Dendritic cell treated with granulocyte-macrophage colony-stimulating factor and Interleukin-4, amounts not matched to agents 40 ng/mL and 50 ng/mL, for 4 days (primary cell): ENCODE results near the gene NEDD4.

Source experiments
- H3K27ac Mint-ChIP-seq: one replicate; pipeline ENCODE4 v1.8.0; 2022; ENCODE audit warnings: mild to moderate bottlenecking, mixed read lengths
- H3K27me3 Mint-ChIP-seq: one replicate; pipeline ENCODE4 v1.8.0; 2022; ENCODE audit warnings: mild to moderate bottlenecking, mixed read lengths
- H3K36me3 Mint-ChIP-seq: one replicate; pipeline ENCODE4 v1.8.0; 2022; ENCODE audit warnings: low read depth, mixed read lengths
- H3K4me1 Mint-ChIP-seq: one replicate; pipeline ENCODE4 v1.8.0; 2022; ENCODE audit warnings: low read depth, mixed read lengths
- H3K4me3 Mint-ChIP-seq: one replicate; pipeline ENCODE4 v1.8.0; 2022; ENCODE audit warnings: mild to moderate bottlenecking, moderate library complexity, mixed read lengths
- H3K9me3 Mint-ChIP-seq: one replicate; pipeline ENCODE4 v1.8.0; 2022; ENCODE audit warnings: mixed read lengths
- intact Hi-C: fragments of 100-400 bp; cut with micrococcal nuclease; formaldehyde crosslinking; loops from one replicate; pipeline ENCODE4 v1.15.0; 2022

NEDD4 gene

DNA sequence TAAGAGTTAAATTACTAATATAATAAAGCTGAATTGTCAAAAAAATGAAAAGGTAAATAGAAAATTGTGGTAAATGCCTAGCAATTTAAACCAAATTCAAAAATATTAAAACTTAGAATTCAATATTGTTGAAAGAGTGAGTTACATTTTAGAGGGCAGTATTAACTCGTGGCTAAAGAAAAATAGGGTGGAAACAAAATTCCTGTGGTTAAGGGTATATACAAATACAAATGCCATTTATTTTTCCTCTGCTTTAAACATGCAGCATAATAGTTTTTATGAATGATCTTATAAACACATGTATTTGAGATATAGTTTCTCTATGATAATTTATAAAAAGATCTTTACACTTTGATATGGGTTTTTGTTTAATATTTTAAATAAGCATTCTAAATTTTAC is 79.0 kb downstream of the NEDD4 start:
- Mint-ChIP-seq H3K27me3 (no peaks in the 10 kb centered on the region), H3K4me1 (no peaks in the 10 kb centered on the region), H3K4me3 (no peak overlapping the region)

DNA sequence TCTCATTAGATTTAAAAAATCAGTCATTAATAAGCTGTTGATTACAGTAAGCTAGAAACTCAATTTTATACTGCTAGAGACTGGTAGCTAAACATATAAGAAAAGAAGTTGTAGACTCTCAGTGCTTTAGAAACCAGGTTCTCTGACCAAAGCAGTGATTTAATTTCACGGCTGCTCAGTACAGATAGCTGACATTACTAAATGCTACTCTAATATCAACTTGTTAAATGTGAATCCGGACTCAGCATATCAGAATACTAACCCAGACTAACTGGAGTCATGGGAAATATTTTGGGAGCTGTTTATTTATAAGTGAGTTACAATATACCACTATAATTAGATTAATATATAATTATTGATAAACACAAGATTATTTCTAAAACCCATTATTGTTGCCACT is 80.4 kb downstream of the NEDD4 start:
- H3K36me3 Mint-ChIP-seq, result no peaks in the 10 kb centered on the region
- H3K4me1 Mint-ChIP-seq, result no peaks in the 10 kb centered on the region
- H3K27ac Mint-ChIP-seq, result no peak overlapping the region
- H3K27me3 Mint-ChIP-seq, result no peaks in the 10 kb centered on the region
- intact Hi-C loops, result no loop called here
- H3K4me3 Mint-ChIP-seq, result no peak overlapping the region
- H3K9me3 Mint-ChIP-seq, result no peaks in the 10 kb centered on the region

More for the DNA sequence above, 79.0 kb downstream of the NEDD4 start:
- H3K36me3 Mint-ChIP-seq, result no peaks in the 10 kb centered on the region
- intact Hi-C loops, result no loop called here
- no peaks in the 10 kb centered on the region for H3K9me3 Mint-ChIP-seq
- H3K27ac Mint-ChIP-seq, result no peak overlapping the region

DNA sequence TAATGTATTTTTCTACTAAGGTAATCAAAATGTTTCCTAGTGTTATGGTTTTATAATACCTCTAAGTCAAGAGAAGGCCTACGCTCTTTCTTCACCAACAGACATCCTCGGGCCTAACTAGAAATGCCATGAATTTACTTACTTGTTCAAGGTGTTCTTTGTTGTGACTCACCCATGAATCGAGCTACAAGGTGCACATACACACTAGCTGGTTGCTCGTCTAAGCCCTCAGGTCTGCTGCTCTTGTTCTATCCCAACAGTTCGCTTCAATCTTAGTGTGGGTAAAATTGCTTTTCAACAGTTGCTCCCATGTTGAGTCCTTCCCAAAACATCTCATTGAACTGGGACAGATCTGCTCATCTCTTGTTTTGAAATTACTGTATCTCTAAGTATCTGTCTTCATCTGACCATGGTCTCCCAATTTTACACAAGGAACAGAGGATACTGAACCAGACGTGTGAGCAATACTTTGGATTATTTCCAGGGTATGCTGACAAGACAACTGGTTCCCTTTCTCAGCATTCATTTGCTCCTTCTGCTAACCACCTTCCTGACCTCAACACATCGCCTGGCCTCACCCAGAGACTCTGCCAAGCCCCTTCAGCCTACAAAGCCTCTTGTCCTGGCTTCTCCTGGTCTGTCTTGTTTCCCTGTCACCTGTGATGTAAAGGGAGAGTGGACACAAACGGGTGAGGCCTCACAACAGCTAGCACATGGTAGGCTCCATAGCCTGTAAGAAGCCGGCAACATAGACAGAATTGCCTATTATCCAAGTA is 84.2 kb downstream of the NEDD4 start:
- Mint-ChIP-seq H3K27me3 (no peaks in the 10 kb centered on the region), H3K27ac (no peak overlapping the region), H3K4me1 (no peaks in the 10 kb centered on the region), H3K9me3 (no peaks in the 10 kb centered on the region), H3K4me3 (no peak overlapping the region), H3K36me3 (no peaks in the 10 kb centered on the region)
- intact Hi-C loops, result no loop called here

DNA sequence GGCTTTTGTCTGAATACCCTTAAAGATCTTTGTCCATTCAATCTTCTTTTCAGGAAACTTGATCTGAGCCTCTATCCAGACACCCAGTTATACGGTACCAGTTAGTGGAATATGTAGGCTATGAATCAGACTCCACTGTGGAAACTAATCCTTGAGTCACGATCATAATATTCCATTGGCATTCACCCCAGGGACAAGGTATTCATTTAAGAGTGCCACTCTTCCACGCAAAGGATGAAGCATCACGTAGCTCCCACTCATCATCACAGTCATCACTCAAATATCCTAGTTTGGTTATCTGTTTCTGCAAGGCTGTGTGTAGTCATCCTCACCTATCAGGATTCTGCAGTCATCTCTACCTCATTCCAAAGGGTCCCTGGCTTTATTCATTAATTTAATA is 85.6 kb downstream of the NEDD4 start:
- H3K27me3 Mint-ChIP-seq, result no peaks in the 10 kb centered on the region
- H3K36me3 Mint-ChIP-seq, result no peaks in the 10 kb centered on the region
- H3K27ac Mint-ChIP-seq, result no peak overlapping the region
- H3K4me3 Mint-ChIP-seq, result no peak overlapping the region
- no peaks in the 10 kb centered on the region for H3K9me3 Mint-ChIP-seq
- no peaks in the 10 kb centered on the region for H3K4me1 Mint-ChIP-seq
- intact Hi-C loops, result no loop called here

DNA sequence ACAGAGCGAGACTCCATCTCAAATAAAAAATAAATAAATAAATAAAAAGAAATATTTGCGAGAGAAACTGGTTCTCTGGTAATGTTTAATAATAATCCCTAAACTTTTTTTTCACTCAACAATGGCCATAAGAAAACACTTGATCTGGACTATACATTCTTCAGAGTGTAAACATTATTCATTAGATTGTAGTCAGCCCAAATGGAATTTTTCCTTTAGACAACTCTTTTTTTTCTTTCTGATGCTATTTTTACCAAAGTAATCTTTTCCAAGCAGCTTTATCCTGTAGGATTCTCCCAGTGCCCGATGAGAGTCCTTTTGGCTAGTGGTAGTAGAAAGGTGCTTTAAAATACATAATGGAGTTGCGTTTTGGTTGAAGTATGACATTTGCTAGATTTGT is 90.4 kb downstream of the NEDD4 start:
- intact Hi-C loops, result no loop called here
- no peaks in the 10 kb centered on the region for H3K9me3 Mint-ChIP-seq
- H3K27me3 Mint-ChIP-seq, result no peaks in the 10 kb centered on the region
- no peaks in the 10 kb centered on the region for H3K4me1 Mint-ChIP-seq
- H3K36me3 Mint-ChIP-seq, result no peaks in the 10 kb centered on the region
- H3K27ac Mint-ChIP-seq, result no peak overlapping the region
- no peak overlapping the region for H3K4me3 Mint-ChIP-seq

DNA sequence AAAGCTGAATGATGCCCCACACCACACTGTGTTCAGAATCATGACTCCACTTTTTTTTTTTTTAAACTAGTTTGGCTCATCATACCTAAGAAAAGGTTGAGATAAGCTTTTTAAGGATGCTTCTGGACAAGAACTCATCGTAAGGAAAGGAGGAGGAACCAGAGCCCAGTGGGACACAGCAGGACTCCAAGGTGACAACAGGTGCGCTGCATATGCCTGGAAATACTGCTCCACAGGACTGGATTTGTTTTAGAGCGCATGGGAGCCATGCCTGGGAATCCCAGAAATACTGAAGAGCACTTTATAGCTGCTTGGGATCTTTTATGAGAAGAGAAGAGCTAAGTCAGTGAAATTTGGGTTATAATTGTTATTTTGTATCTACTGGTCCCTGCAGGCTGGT is 93.4 kb downstream of the NEDD4 start:
- Mint-ChIP-seq H3K9me3 (no peaks in the 10 kb centered on the region), H3K4me3 (no peak overlapping the region), H3K27ac (no peak overlapping the region), H3K36me3 (no peaks in the 10 kb centered on the region), H3K27me3 (no peaks in the 10 kb centered on the region), H3K4me1 (no peaks in the 10 kb centered on the region)
- intact Hi-C loops, result no loop called here

DNA sequence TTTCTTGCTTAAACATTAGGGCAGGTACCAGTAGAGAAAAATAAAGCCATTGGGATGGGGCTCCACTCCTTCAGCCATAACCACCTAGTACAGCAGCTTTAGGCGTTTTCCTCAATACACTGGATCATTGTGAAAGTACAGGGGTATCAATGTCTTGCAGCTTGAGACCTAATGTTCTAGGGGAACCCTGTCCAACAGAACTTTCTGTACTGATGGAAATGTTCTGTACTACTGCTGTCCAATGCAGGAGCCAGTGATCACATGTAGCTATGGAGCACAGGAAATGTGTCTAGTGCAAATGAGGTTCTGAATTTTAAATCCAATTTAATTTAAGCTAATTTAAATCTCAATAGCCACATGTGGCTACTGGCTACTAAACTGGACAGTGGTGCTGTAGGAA is 93.9 kb downstream of the NEDD4 start:
- Mint-ChIP-seq H3K9me3 (no peaks in the 10 kb centered on the region), H3K27me3 (no peaks in the 10 kb centered on the region)
- intact Hi-C loops, result no loop called here

DNA sequence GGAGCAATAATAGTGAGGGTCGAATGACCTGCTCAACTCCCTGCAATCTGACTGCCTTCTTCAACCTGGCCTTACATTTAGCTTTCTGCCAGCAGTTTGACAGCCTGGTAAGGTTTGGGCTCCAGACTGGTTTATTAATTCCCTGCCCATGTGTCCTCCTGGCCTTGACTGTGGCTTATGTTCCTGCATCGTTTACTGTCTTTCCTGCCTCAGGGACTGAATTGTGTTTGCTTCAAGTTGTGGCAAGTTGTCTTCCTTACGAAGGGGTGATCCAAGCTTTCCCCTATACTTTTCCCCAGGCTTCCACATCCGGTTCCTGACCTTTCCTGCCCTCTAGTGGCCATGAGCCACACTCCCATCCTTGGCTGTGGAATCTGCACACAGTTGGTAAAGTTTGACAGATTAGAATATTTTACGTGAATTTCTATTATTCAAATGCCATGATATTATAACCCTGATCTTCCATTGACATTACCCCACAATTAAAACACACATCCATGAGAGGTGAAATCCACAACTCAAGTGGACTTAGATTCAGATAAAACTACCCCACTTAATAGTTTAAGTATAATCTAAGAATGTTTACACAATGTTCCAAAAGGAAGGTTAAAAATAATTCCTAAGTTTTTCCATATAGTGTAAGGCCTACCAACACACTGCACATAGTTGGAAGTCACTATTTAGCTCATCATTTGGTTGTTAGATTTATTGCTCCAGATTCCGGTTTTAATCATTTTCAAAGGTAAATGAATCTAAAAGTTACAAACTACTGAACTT is 95.7 kb downstream of the NEDD4 start:
- H3K36me3 Mint-ChIP-seq, result no peaks in the 10 kb centered on the region
- H3K4me3 Mint-ChIP-seq, result no peak overlapping the region
- H3K27me3 Mint-ChIP-seq, result no peaks in the 10 kb centered on the region
- H3K4me1 Mint-ChIP-seq, result no peaks in the 10 kb centered on the region
- no peak overlapping the region for H3K27ac Mint-ChIP-seq
- no peaks in the 10 kb centered on the region for H3K9me3 Mint-ChIP-seq
- intact Hi-C loops, result no loop called here

More for the DNA sequence above, 93.9 kb downstream of the NEDD4 start:
- no peaks in the 10 kb centered on the region for H3K36me3 Mint-ChIP-seq
- no peak overlapping the region for H3K4me3 Mint-ChIP-seq
- H3K27ac Mint-ChIP-seq, result no peak overlapping the region
- no peaks in the 10 kb centered on the region for H3K4me1 Mint-ChIP-seq

DNA sequence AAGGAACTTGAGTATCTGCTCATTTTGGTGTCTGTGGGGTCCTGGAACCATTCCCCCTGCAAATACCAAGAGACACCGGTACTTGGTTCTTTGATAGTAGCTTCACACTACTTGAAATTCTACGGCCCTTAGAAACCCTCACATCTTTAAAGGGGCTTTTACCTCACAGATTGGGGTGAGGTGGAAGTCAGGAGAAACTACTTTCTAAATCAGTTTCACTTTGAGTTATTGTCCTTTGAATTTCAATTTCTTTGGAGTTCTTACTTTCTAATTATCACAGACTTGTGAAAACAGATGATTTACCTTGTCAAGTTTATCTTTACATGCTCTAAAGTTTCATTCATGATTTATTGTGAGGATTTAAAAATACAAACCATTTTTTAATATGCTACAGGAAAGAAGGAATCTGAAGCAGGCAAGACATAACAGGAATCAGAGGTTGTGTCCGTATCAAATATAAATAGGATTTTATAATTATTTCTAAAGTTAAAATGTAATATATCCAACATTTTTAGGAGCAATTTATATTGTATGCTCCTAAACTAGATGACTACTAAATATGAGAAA is 98.9 kb downstream of the NEDD4 start:
- H3K27me3 Mint-ChIP-seq, result no peaks in the 10 kb centered on the region
- no peaks in the 10 kb centered on the region for H3K36me3 Mint-ChIP-seq
- H3K9me3 Mint-ChIP-seq, result peaks cover 2% of the 10 kb centered on the region
- intact Hi-C loops, result no loop called here
- no peak overlapping the region for H3K27ac Mint-ChIP-seq
- no peak overlapping the region for H3K4me3 Mint-ChIP-seq
- H3K4me1 Mint-ChIP-seq, result no peaks in the 10 kb centered on the region

DNA sequence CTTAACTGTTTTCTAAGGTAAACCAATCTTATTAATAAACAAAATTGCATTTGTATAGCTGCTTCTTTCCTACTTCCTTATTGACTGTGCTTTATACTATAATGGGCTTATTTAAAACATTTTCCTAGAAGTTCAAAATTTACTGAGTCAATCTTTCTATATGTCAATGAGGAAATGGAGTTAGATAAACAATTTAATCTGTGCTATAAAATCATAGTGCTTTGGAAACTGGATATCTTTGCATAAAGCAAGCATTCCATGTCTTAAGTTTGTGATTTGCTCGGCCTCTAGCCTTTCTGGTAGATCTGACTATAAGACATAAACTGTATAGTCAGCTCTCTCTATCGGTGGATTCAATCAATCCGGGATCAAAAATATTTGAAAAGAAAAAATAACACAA is 99.6 kb downstream of the NEDD4 start:
- no peaks in the 10 kb centered on the region for H3K4me1 Mint-ChIP-seq
- peaks cover 9% of the 10 kb centered on the region for H3K9me3 Mint-ChIP-seq
- H3K27ac Mint-ChIP-seq, result no peak overlapping the region
- H3K4me3 Mint-ChIP-seq, result no peak overlapping the region
- no peaks in the 10 kb centered on the region for H3K27me3 Mint-ChIP-seq
- intact Hi-C loops, result no loop called here
- H3K36me3 Mint-ChIP-seq, result no peaks in the 10 kb centered on the region

DNA sequence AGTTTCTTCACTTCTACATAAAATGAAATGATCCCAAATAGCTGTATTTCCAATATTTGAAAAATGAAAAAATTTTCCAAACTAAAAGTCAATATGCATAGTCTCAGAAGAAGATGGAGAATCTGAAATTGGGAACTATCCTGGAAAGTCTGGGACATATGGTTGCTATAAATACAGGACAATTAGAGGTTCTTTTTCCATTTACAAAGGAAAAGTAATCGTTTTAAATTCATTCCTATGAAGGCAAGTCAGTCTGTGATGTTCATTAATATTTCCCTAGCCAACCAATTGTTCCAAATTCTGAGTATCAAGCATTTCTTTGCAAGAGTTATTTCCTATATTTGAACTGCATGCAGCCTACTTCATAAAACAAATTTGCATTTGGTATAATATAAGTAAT is 102.2 kb downstream of the NEDD4 start:
- H3K4me3 Mint-ChIP-seq, result no peak overlapping the region
- no peak overlapping the region for H3K27ac Mint-ChIP-seq
- H3K36me3 Mint-ChIP-seq, result no peaks in the 10 kb centered on the region
- H3K9me3 Mint-ChIP-seq, result peaks cover 32% of the 10 kb centered on the region
- no peaks in the 10 kb centered on the region for H3K27me3 Mint-ChIP-seq
- H3K4me1 Mint-ChIP-seq, result no peaks in the 10 kb centered on the region
- intact Hi-C loops, result no loop called here

DNA sequence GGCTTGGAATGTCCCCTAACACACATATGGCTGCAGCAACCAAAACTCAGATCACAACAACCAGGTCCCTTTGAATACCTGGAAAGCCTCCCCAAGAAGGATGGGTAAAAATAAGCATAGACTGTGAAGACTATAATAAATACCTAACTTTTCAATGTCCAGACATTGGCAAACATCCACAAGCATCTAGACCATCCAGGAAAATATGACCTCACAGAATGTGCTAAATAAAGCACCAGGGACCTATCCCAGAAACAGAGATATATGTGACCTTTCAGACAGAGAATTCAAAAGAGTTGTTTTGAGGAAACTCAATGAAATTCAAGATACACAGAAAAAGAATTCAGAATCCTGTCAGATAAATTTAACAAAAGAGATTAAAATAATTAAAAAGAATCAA is 109.2 kb downstream of the NEDD4 start:
- peaks cover 27% of the 10 kb centered on the region for H3K9me3 Mint-ChIP-seq
- no peaks in the 10 kb centered on the region for H3K27me3 Mint-ChIP-seq
- intact Hi-C loops, result no loop called here
- no peak overlapping the region for H3K4me3 Mint-ChIP-seq
- H3K27ac Mint-ChIP-seq, result no peak overlapping the region
- H3K36me3 Mint-ChIP-seq, result no peaks in the 10 kb centered on the region
- no peaks in the 10 kb centered on the region for H3K4me1 Mint-ChIP-seq

DNA sequence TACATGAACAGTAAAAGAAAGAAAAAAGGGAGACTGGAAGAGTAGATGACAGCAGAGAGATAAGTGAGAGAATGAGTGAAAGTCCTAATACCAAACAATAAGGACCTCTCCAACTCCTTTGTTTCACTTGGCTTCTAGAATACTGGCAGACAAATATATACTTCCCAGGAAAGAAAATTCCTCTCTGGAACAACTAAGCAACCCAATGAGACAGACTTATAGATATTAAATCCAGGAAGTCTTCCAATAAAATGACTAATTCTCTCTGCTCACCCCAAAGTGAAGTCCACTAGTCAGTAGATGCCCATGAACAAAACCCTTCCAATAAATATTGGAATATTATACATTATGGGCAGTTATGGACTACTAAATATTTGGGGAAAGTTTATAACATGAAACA is 114.2 kb downstream of the NEDD4 start:
- no peaks in the 10 kb centered on the region for H3K27me3 Mint-ChIP-seq
- no peak overlapping the region for H3K27ac Mint-ChIP-seq
- H3K4me1 Mint-ChIP-seq, result no peaks in the 10 kb centered on the region
- no peaks in the 10 kb centered on the region for H3K9me3 Mint-ChIP-seq
- H3K4me3 Mint-ChIP-seq, result no peak overlapping the region
- intact Hi-C loops, result no loop called here
- no peaks in the 10 kb centered on the region for H3K36me3 Mint-ChIP-seq

DNA sequence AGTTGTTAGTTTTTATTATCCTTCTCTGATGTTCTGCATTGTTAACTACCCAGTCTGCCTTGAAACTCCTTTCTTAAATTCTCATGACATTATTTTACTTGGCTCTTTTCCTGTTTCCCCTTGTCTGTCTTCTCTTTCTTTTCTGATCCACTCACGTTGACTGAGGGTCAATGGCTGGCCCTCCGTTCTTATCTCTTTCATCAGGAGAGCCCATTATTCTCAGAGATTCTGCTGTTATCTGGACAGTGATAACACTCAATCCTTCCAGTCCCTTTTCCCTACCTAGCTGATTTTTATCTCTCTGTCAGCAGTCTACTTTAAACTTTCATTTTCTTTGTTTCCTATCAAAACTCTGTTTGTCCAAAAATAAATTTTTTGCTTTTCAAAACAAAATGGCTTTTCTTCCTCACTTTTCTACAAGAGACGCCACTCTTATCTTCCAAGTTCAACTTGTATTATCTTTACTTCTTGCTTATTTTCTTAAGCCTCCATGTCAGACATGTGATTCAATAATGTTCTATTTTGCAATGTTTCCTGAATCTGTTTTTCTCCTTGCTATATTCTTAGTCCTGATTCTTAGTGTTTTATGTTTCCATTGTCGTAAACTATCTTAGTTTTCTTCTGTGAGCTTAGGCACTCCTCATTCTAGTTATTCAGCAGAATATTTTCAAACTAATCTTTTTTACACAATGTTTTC is 120.2 kb downstream of the NEDD4 start:
- Mint-ChIP-seq H3K36me3 (no peaks in the 10 kb centered on the region), H3K4me3 (no peak overlapping the region), H3K9me3 (no peaks in the 10 kb centered on the region), H3K27me3 (no peaks in the 10 kb centered on the region), H3K4me1 (no peaks in the 10 kb centered on the region), H3K27ac (no peak overlapping the region)
- intact Hi-C loops, result no loop called here
